PC-3 (cell line): ENCODE measurements around the gene REXO2. TPM values are rescaled to one million over a fixed set of nuclear protein-coding genes. Genes with fewer than 3 reads are reported as not detected.

Experiments
- ATAC-seq: fragments of 200-7000 bp; cut with Tn5 transposase; 2 replicates; pipeline ENCODE4 v1.9.1; 2020; ENCODE audit warnings: mild to moderate bottlenecking, moderate library complexity
- BruUV-seq: library from RNA; stranded (reverse); fragments of 400-500 nt; replicated peaks from 2 replicates; lab custom pipeline; 2021; lab: Mats Ljungman, UMichigan
- CTCF ChIA-PET: fragments of 300-600 bp; sonication (Branson Sonifier 250); formaldehyde crosslinking; loops from one replicate; lab custom pipeline; 2022; ENCODE audit warnings: antibody characterized with exemption; lab: Charles Lee
- POLR2A ChIA-PET: fragments of 300-600 bp; sonication (Branson Sonifier 250); formaldehyde crosslinking; loops from one replicate; lab custom pipeline; 2022; ENCODE audit warnings: antibody characterized with exemption; ENCODE audit not compliant: unreplicated experiment; lab: Charles Lee
- DNase-seq: peaks from one replicate; pipeline ENCODE4 v3.0.0-alpha.2; 2015
- H2AFZ ChIP-seq: fragments of 300-600 bp; sonication (generic); 2 replicates; pipeline ENCODE4 v1.6.0; 2016; ENCODE audit warnings: antibody characterized with exemption, low read length
- H3F3A ChIP-seq: fragments of 300-600 bp; sonication (generic); one replicate; pipeline ENCODE4 v1.6.0; 2017; ENCODE audit warnings: antibody characterized with exemption, low read length, control low read depth, mild to moderate bottlenecking; ENCODE audit not compliant: unreplicated experiment
- H3K27ac ChIP-seq: fragments of 300-600 bp; sonication (generic); 2 replicates; pipeline ENCODE4 v1.5.1; 2016; ENCODE audit warnings: mild to moderate bottlenecking, low read length
- H3K27me3 ChIP-seq: fragments of 300-600 bp; sonication (generic); 2 replicates; pipeline ENCODE4 v1.6.1; 2016; ENCODE audit warnings: low read length, mixed read lengths
- H3K36me3 ChIP-seq: fragments of 300-600 bp; sonication (generic); 2 replicates; pipeline ENCODE4 v1.6.1; 2016; ENCODE audit warnings: low read depth, mixed run types, low read length, mixed read lengths
- H3K4me1 ChIP-seq: fragments of 300-600 bp; sonication (generic); 2 replicates; pipeline ENCODE4 v1.5.1; 2016; ENCODE audit warnings: low read length; ENCODE audit not compliant: insufficient read depth
- H3K4me2 ChIP-seq: fragments of 300-600 bp; sonication (generic); 2 replicates; pipeline ENCODE4 v1.6.0; 2016; ENCODE audit warnings: low read length
- H3K4me3 ChIP-seq: fragments of 300-600 bp; sonication (generic); 2 replicates; pipeline ENCODE4 v1.5.1; 2016; ENCODE audit warnings: mild to moderate bottlenecking, low read length, mixed read lengths
- H3K79me2 ChIP-seq: fragments of 300-600 bp; sonication (generic); 2 replicates; pipeline ENCODE4 v1.6.1; 2017; ENCODE audit warnings: low read length, mixed read lengths
- H3K9ac ChIP-seq: fragments of 300-600 bp; sonication (generic); 2 replicates; pipeline ENCODE4 v1.6.0; 2016; ENCODE audit warnings: mild to moderate bottlenecking, low read length
- H3K9me2 ChIP-seq: fragments of 300-600 bp; sonication (generic); replicated peaks from 2 replicates; pipeline ENCODE4 v1.6.1; 2016; ENCODE audit warnings: mixed run types, low read length, mixed read lengths
- H3K9me3 ChIP-seq: fragments of 300-600 bp; sonication (generic); 2 replicates; pipeline ENCODE4 v1.6.1; 2016; ENCODE audit warnings: low read length, mixed read lengths
- H4K20me1 ChIP-seq: fragments of 300-600 bp; sonication (generic); 2 replicates; pipeline ENCODE4 v1.6.1; 2016; ENCODE audit warnings: low read length, mixed read lengths
- CTCF ChIP-seq: fragments of 300-600 bp; sonication (generic); conservative IDR thresholded peaks from 2 replicates; pipeline ENCODE4 v1.5.1; 2017; ENCODE audit warnings: antibody characterized with exemption, low read depth, mild to moderate bottlenecking, low read length
- EZH2 ChIP-seq: fragments of 300-600 bp; sonication (generic); IDR thresholded peaks from one replicate; pipeline ENCODE4 v1.6.1; 2017; ENCODE audit warnings: antibody characterized with exemption, mild to moderate bottlenecking, low read length; ENCODE audit not compliant: unreplicated experiment
- EZH2phosphoT487 ChIP-seq: fragments of 300-600 bp; sonication (generic); IDR thresholded peaks from 2 replicates; pipeline ENCODE4 v1.6.1; 2018; ENCODE audit warnings: mild to moderate bottlenecking, antibody characterized with exemption, low read length, borderline replicate concordance
- intact Hi-C: fragments of 100-400 bp; cut with micrococcal nuclease; formaldehyde crosslinking; loops from 2 replicates; pipeline ENCODE4 v1.9.0; 2023
- total RNA-seq: library from RNA; depleted of rRNA; stranded (reverse); fragments of >200 nt; gene quantifications from 2 replicates; pipeline ENCODE4 v1.2.3, GENCODE V29; 2014

Gene REXO2
- total RNA-seq, 1 experiment from 2014 or later = 145 TPM

- H3K79me2 ChIP-seq = peaks cover 79% of the 10 kb centered on the region
- H3K4me2 ChIP-seq = peak overlapping the region; percentile 80
- ChIA-PET CTCF (no interaction called here), POLR2A (no interaction called here)
- TF ChIP-seq EZH2phosphoT487 (no peak), EZH2 (no peak), CTCF (no peak)
- DNase-seq (no peak), ATAC-seq (no peak)
- peaks cover 31% of the 10 kb centered on the region for H3K36me3 ChIP-seq
- no peaks in the 10 kb centered on the region for H3K9me2 ChIP-seq
- H3K9me3 ChIP-seq = no peaks in the 10 kb centered on the region
- H3K9ac ChIP-seq = peak overlapping the region; percentile 98
- H4K20me1 ChIP-seq = 0 out of 2 replicates have a peak, but pooled peaks cover 12% of the 10 kb centered on the region
- BruUV-seq = no TSS peak
- no peak overlapping the region for H2AFZ ChIP-seq
- peak overlapping the region; percentile 92; the same call in 1 of the 2 replicates for H3K27ac ChIP-seq
- H3K4me1 ChIP-seq = peaks cover 32% of the 10 kb centered on the region
- intact Hi-C loops = loop anchor here (5.0 kb wide), 1 partner anchor 161 kb away; no protein-coding TSS in a partner anchor
- H3K27me3 ChIP-seq = no peaks in the 10 kb centered on the region
- H3F3A ChIP-seq = no peaks in the 10 kb centered on the region
- H3K4me3 ChIP-seq = peak overlapping the region; percentile 94
These were observed 38.0 kb upstream of the REXO2 start for GRCh38 chr11:114401311-114401710.

GRCh38 chr11:114412946-114413345 is 26.3 kb upstream of the REXO2 start:
- intact Hi-C loops = no loop called here
- BruUV-seq = no TSS peak
- no peak for ATAC-seq

More at GRCh38 chr11:114412946-114413345, 26.3 kb upstream of the REXO2 start:
- ChIA-PET POLR2A (no interaction called here), CTCF (interaction anchor here (0.6 kb wide), 1 partner anchor 26 kb away, joined by 4 read pairs; no protein-coding TSS in a partner anchor)
- Histone ChIP-seq H3K9me3 (no peaks in the 10 kb centered on the region), H3K27me3 (no peaks in the 10 kb centered on the region), H4K20me1 (no peaks in the 10 kb centered on the region), H3K79me2 (no peaks in the 10 kb centered on the region), H3F3A (no peaks in the 10 kb centered on the region), H3K36me3 (peaks cover 26% of the 10 kb centered on the region), H3K4me3 (no peak overlapping the region), H3K9me2 (no peaks in the 10 kb centered on the region), H3K27ac (no peak overlapping the region), H3K9ac (no peak overlapping the region), H2AFZ (no peak overlapping the region), H3K4me1 (peaks cover 12% of the 10 kb centered on the region), H3K4me2 (no peak overlapping the region)
- DNase-seq = no peak
- no peak for TF ChIP-seq EZH2phosphoT487
- TF ChIP-seq CTCF = no peak
- TF ChIP-seq EZH2 = no peak
